Naive B cell (primary cell): ENCODE measurements around the gene LRG1. TPM values are rescaled to one million over a fixed set of nuclear protein-coding genes. Genes with fewer than 3 reads are reported as not detected.
"Not testable (repeated sequence)": the region's sequence is repeated elsewhere in the genome, so short reads cannot be mapped to it uniquely, and the experiment has no call there.

Experiments
- ATAC-seq, 2 donors: fragments of 150-1000 bp; cut with Tn5 transposase; 2 replicates each; pipeline ENCODE4 v1.10.0; 2021; ENCODE audit warnings: low read depth in 2 of 2, mild to moderate bottlenecking in 2 of 2, moderate library complexity in 2 of 2
- DNase-seq: peaks from one replicate; pipeline ENCODE4 v3.0.0; 2022
- H3K27ac Mint-ChIP-seq, 6 donors: one replicate each; pipeline ENCODE4 v1.8.0; 2020 to 2022; ENCODE audit warnings: mild to moderate bottlenecking in 6 of 6, mixed read lengths in 6 of 6, moderate library complexity in 5 of 6, inconsistent platforms in 2 of 6
- H3K27me3 Mint-ChIP-seq, 3 donors: one replicate each; pipeline ENCODE4 v1.8.0; 2021 to 2022; ENCODE audit warnings: mixed read lengths in 3 of 3, mild to moderate bottlenecking in 1 of 3
- H3K36me3 Mint-ChIP-seq, 2 donors: one replicate each; pipeline ENCODE4 v1.8.0; 2020 to 2022; ENCODE audit warnings: mixed read lengths in 2 of 2, inconsistent platforms in 1 of 2, mild to moderate bottlenecking in 1 of 2
- H3K4me1 Mint-ChIP-seq, 3 donors: one replicate each; pipeline ENCODE4 v1.8.0; 2020 to 2022; ENCODE audit warnings: mixed read lengths in 3 of 3, inconsistent platforms in 1 of 3, mild to moderate bottlenecking in 1 of 3, moderate library complexity in 1 of 3
- H3K4me3 Mint-ChIP-seq, 8 donors: one replicate each; pipeline ENCODE4 v1.8.0; 2020 to 2022; ENCODE audit warnings: mild to moderate bottlenecking in 8 of 8, mixed read lengths in 8 of 8, moderate library complexity in 8 of 8, inconsistent platforms in 2 of 8
- H3K9me3 Mint-ChIP-seq, 7 donors: one replicate each; pipeline ENCODE4 v1.8.0; 2020 to 2022; ENCODE audit warnings: mixed read lengths in 7 of 7, mild to moderate bottlenecking in 5 of 7, inconsistent platforms in 2 of 7, moderate library complexity in 1 of 7
- polyA plus RNA-seq, 6 donors: library from polyadenylated mRNA; unstranded; fragments of 300-500 nt; fragmentation: Illumina TruSeq; gene quantifications; one replicate each; pipeline ENCODE4 v1.2.3, GENCODE V29; 2021; ENCODE audit warnings: low read depth in 6 of 6

Gene LRG1
- polyA plus RNA-seq, 6 donors from 2014 or later = 0.12 to 0.58 (median 0.25) TPM; not detected in 3

- H3K9me3 Mint-ChIP-seq = peaks cover 0 to 12% (median 0%) of the 10 kb centered on the region in 7 donors
- no peak for DNase-seq
- no peak overlapping the region for H3K4me3 Mint-ChIP-seq
- peaks cover 0 to 16% (median 7%) of the 10 kb centered on the region in 3 donors for H3K4me1 Mint-ChIP-seq
- no peak overlapping the region for H3K27ac Mint-ChIP-seq
- H3K27me3 Mint-ChIP-seq = peaks cover 0 to 31% (median 30%) of the 10 kb centered on the region in 3 donors
- H3K36me3 Mint-ChIP-seq = no peaks in the 10 kb centered on the region
- ATAC-seq = no peak
Observed at GRCh38 chr19:4554717-4555116, 14.9 kb upstream of the LRG1 start.

GRCh38 chr19:4553775-4554174 lies 13.9 kb upstream of the LRG1 start:
- H3K27me3 Mint-ChIP-seq = peaks cover 0 to 32% (median 27%) of the 10 kb centered on the region in 3 donors
- H3K4me1 Mint-ChIP-seq = peaks cover 0 to 17% (median 7%) of the 10 kb centered on the region in 3 donors
- no peak overlapping the region for H3K4me3 Mint-ChIP-seq
- peaks cover 0 to 12% (median 0%) of the 10 kb centered on the region in 7 donors for H3K9me3 Mint-ChIP-seq
- DNase-seq (no peak), ATAC-seq (no peak)
- H3K27ac Mint-ChIP-seq = no peak overlapping the region
- no peaks in the 10 kb centered on the region for H3K36me3 Mint-ChIP-seq

- H3K9me3 Mint-ChIP-seq = peaks cover 0 to 12% (median 0%) of the 10 kb centered on the region in 7 donors
- H3K27ac Mint-ChIP-seq = peak overlapping the region in 1 of 6 donors; percentile 50
- no peaks in the 10 kb centered on the region for H3K36me3 Mint-ChIP-seq
- ATAC-seq (no peak), DNase-seq (no peak)
- peaks cover 0 to 32% (median 27%) of the 10 kb centered on the region in 3 donors for H3K27me3 Mint-ChIP-seq
- H3K4me1 Mint-ChIP-seq = peaks cover 0 to 17% (median 7%) of the 10 kb centered on the region in 3 donors
- H3K4me3 Mint-ChIP-seq = no peak overlapping the region
Observed at GRCh38 chr19:4553092-4553695, 13.4 kb upstream of the LRG1 start.

GRCh38 chr19:4552525-4552819 lies 12.6 kb upstream of the LRG1 start:
- Mint-ChIP-seq H3K36me3 (no peaks in the 10 kb centered on the region), H3K27me3 (peaks cover 0 to 32% (median 23%) of the 10 kb centered on the region in 3 donors), H3K9me3 (peaks cover 0 to 12% (median 0%) of the 10 kb centered on the region in 7 donors), H3K27ac (no peak overlapping the region), H3K4me3 (no peak overlapping the region), H3K4me1 (peaks cover 0 to 17% (median 3%) of the 10 kb centered on the region in 3 donors)
- DNase-seq (no peak), ATAC-seq (no peak)

GRCh38 chr19:4550479-4551050 lies 10.7 kb upstream of the LRG1 start:
- Mint-ChIP-seq H3K36me3 (no peaks in the 10 kb centered on the region), H3K27me3 (peaks cover 0 to 32% (median 14%) of the 10 kb centered on the region in 3 donors), H3K4me3 (no peak overlapping the region), H3K4me1 (peaks cover 0 to 10% (median 0%) of the 10 kb centered on the region in 3 donors), H3K27ac (no peak overlapping the region), H3K9me3 (peaks cover 0 to 12% (median 0%) of the 10 kb centered on the region in 7 donors)
- DNase-seq = no peak
- ATAC-seq = no peak

- Mint-ChIP-seq H3K36me3 (no peaks in the 10 kb centered on the region), H3K4me1 (peaks cover 0 to 10% (median 0%) of the 10 kb centered on the region in 3 donors), H3K27ac (peak overlapping the region in 1 of 6 donors; percentile 44), H3K9me3 (peaks cover 0 to 12% (median 0%) of the 10 kb centered on the region in 7 donors), H3K4me3 (no peak overlapping the region), H3K27me3 (peaks cover 0 to 32% (median 14%) of the 10 kb centered on the region in 3 donors)
- DNase-seq (no peak), ATAC-seq (no peak)
Observed at GRCh38 chr19:4550018-4550417, 10.2 kb upstream of the LRG1 start.

GRCh38 chr19:4548238-4548584 lies 8.4 kb upstream of the LRG1 start:
- DNase-seq (no peak), ATAC-seq (no peak)
- Mint-ChIP-seq H3K9me3 (peaks cover 0 to 6% (median 0%) of the 10 kb centered on the region in 7 donors), H3K4me1 (peaks cover 0 to 7% (median 0%) of the 10 kb centered on the region in 3 donors), H3K36me3 (no peaks in the 10 kb centered on the region), H3K27ac (peak overlapping the region in 1 of 6 donors; percentile 24), H3K4me3 (no peak overlapping the region), H3K27me3 (peaks cover 0 to 22% (median 14%) of the 10 kb centered on the region in 3 donors)

GRCh38 chr19:4547303-4548237 lies 7.7 kb upstream of the LRG1 start:
- H3K36me3 Mint-ChIP-seq = no peaks in the 10 kb centered on the region

GRCh38 chr19:4543842-4544647 lies 4.2 kb upstream of the LRG1 start:
- Mint-ChIP-seq H3K36me3 (no peaks in the 10 kb centered on the region), H3K4me3 (no peak overlapping the region), H3K27me3 (peaks cover 1 to 14% (median 6%) of the 10 kb centered on the region in 3 donors), H3K4me1 (peaks cover 5 to 6% (median 6%) of the 10 kb centered on the region in 3 donors), H3K9me3 (peaks cover 0 to 5% (median 0%) of the 10 kb centered on the region in 7 donors), H3K27ac (no peak overlapping the region)
- DNase-seq (no peak), ATAC-seq (no peak)

More at GRCh38 chr19:4547303-4548237, 7.7 kb upstream of the LRG1 start:
- Mint-ChIP-seq H3K4me1 (peaks cover 0 to 7% (median 0%) of the 10 kb centered on the region in 3 donors), H3K27ac (peak overlapping the region in 1 of 6 donors; percentile 24), H3K9me3 (peaks cover 0 to 3% (median 0%) of the 10 kb centered on the region in 7 donors), H3K27me3 (peaks cover 0 to 16% (median 8%) of the 10 kb centered on the region in 3 donors), H3K4me3 (no peak overlapping the region)
- ATAC-seq = no peak
- DNase-seq = no peak

GRCh38 chr19:4542896-4543841 lies 3.3 kb upstream of the LRG1 start:
- ATAC-seq (no peak), DNase-seq (no peak)
- H3K36me3 Mint-ChIP-seq = no peaks in the 10 kb centered on the region
- peaks cover 3 to 18% (median 12%) of the 10 kb centered on the region in 3 donors for H3K27me3 Mint-ChIP-seq
- H3K9me3 Mint-ChIP-seq = peaks cover 0 to 6% (median 0%) of the 10 kb centered on the region in 7 donors
- peak overlapping the region in 1 of 8 donors; percentile 56 for H3K4me3 Mint-ChIP-seq
- H3K27ac Mint-ChIP-seq = no peak overlapping the region
- peaks cover 5 to 6% (median 6%) of the 10 kb centered on the region in 3 donors for H3K4me1 Mint-ChIP-seq

- H3K4me1 Mint-ChIP-seq, H3K9me3 Mint-ChIP-seq, DNase-seq, H3K4me3 Mint-ChIP-seq, H3K36me3 Mint-ChIP-seq, ATAC-seq, H3K27ac Mint-ChIP-seq: not testable (repeated sequence)
- H3K27me3 Mint-ChIP-seq = peaks cover 3 to 18% (median 18%) of the 10 kb centered on the region in 3 donors
Observed at GRCh38 chr19:4541806-4542145, 1.9 kb upstream of the LRG1 start.
